Measurements from ENCODE around the gene GRIN3B.

The GRIN3B gene

DNA sequence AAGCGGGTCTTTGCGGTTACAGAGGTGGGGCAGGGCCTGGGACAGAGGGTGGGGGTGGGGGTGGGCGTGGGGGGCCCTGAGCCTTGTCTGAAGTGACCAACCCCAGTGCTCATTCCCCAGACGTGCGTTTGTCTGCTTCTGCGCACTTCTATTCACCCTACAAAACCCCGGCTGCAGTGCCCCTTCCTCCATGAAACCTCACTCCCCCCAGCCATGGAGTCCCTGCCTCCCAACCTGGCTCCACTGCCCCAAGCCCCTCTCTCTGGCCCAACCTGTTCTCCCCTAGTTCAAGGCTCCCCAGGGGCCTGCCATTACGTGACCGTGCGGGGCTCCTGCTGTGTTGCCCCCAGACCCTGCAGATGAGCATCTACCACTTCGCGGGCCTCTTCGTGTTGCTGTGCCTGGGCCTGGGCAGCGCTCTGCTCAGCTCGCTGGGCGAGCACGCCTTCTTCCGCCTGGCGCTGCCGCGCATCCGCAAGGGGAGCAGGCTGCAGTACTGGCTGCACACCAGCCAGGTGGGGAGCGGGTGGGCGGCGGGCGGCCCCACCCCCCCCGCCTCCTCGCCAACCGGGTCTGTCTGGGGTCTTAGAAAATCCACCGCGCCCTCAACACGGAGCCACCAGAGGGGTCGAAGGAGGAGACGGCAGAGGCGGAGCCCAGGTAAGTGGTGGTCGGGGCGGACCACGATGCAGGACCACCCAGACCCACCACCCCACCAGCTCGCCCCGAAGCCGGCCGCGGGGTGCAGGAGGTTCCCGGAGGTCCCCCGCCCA lies 8.2 kb downstream of the GRIN3B start:
- no peak for DNase-seq

DNA sequence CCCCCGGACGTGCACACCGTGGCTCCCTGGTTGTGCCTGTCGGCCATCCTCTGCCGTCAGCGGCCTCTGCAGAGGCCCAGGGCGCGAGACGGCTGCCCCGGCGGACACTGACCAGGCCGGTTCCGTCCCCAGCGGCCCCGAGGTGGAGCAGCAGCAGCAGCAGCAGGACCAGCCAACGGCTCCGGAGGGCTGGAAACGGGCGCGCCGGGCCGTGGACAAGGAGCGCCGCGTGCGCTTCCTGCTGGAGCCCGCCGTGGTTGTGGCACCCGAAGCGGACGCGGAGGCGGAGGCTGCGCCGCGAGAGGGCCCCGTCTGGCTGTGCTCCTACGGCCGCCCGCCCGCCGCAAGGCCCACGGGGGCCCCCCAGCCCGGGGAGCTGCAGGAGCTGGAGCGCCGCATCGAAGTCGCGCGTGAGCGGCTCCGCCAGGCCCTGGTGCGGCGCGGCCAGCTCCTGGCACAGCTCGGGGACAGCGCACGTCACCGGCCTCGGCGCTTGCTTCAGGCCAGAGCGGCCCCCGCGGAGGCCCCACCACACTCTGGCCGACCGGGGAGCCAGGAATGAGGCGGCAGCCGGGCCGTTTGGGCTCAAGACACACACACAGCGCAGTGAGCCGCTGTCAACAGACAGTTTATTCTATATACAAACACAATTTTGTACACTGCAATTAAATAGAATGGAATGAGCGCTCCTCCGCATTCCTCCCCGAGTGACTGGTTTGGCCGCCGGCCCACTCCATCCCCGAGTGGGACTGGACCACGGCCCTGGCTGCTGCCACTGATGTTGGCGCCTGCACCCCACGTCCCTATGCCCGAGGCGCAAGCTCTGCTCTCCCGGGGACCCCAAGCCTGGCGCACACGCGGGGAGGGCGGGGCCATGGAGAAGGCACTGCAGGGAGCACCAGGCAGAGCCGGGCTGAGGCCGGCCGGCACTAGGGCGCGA lies 9.1 kb downstream of the GRIN3B start:
- DNase-seq, result no peak

DNA sequence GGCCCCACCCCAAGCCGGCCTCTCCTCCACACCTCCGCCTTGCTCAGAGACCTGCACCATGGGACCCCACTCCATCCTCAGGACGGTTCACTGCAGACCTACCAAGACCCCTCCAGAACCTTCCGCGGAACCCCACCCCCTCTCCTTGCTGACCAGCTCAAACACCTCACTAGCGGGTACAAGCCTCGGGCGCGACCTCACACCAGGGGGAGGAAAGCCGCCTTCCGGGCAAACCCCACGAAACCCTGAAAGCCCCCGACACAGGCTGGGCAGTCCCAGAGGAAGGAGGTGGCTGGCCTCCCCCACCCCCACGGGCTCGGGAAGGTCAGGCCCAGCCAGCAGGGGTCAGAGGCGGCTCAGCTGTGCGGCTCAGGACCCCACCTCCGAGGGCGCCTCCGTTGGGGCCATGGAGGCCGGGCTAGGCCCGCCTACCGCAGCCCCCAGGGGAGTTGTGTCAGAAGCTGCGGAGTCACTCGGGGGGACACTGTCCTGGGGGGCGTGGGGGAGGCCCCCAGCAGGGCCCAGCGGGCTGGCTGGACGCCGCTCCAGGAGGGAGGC lies 9.8 kb downstream of the GRIN3B start:
- no peak for DNase-seq

DNA sequence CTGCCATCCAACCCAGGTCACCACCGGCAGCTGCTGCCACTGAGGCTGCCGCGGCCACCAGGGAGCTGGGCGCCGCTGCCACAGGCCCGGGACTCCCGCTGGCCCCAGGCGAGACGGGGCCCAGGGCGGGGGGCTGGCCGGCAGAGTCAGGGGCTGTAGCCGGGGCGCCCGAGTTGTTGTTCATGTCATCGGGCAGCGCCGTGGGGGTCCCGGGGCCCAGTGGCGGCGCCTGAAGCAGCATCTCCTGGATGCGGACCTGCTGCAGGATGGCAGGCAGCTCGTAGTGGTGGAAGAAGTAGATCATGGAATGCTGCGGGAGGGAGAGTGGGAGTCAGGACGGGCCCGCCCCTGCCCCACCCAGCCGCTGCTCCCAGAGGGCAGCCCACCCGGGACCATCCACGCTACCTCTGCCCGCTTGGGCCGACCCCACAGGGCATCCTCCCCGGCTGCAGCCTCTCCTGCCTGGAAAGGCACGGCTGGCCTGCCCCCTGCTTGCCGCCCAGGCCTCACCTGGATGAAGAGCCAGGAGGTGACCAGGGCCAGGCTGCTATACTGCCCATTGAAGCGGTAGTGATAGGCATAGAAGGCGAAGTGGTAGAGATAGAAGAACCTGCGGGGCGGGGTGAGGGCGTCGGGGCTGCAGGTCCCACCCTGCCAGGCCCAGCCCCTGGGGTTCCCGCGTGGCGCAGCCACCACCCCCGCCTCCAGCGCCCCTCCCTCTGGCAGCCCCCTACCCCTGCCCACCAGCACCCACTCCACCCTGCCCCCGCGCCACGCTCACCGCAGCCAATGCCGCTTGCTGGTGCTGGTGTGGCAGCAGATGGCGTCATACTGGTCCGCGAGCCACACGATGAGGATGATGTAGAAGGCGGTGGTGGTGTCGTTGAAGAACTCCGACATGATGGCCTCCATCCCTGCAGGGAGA lies 10.6 kb downstream of the GRIN3B start:
- DNase-seq, result no peak

DNA sequence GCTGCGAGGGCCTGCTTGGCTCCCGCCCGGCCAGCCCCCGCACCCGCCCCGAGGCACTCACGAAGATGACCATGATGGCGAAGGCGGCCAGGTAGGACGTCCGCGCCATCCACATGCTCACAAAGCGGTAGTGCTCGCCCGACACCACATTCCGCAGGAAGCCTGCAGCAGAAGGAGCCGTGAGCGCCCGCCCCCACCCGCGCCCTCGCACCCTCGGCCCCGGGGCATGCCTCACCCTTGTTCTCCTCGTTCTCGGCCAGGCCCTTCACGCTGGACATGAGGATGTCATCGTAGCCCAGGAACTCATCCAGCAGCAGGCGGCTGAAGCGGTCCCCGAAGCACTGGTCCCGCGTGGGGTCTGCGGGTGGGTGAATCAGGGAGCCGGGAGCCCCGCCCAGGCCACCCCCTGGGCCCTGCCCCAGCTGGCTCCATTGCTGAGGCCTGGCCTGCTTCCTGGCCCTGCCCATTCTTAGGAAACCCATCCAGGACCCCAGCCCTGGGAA lies 11.7 kb downstream of the GRIN3B start:
- no peak for DNase-seq

DNA sequence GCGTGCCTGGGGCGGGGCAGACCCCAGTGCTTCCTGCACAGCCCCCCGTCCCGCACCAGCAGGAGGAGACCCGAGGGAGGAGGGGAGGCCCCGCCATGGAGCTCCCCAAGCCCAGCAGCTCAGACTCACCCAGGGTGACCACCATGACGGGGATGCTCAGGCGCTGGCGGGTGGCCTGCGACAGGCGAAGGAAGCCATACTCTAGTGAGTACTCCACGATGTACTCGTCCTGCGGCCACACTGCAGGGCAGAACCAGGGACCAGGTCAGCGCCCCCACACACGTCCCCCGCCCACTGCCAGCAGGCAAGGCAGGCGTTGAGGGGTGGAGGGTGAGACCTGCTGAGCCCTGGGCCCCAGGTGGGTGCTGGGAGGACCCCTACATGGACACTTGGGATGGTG lies 12.1 kb downstream of the GRIN3B start:
- no peak for DNase-seq

DNA sequence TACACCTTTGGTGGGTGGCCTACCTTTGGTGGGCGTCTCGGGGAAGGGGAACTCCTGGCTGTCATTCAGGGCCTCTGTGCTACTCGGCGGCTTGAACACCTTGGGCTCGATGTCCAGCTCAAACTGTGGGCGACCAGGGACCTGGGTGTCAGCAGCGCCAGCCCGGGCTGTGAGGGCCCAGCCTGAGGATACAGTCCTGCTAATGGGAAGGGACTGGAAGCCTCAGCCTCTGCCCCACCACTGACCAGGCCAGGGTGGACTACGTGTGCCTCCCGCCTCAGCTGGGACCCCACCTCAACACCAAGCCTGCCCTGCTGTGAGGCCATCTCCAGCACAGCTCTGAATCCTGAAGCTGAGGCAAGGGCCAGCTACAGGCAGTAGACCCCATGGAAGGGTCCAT lies 13.0 kb downstream of the GRIN3B start:
- DNase-seq, result no peak

DNA sequence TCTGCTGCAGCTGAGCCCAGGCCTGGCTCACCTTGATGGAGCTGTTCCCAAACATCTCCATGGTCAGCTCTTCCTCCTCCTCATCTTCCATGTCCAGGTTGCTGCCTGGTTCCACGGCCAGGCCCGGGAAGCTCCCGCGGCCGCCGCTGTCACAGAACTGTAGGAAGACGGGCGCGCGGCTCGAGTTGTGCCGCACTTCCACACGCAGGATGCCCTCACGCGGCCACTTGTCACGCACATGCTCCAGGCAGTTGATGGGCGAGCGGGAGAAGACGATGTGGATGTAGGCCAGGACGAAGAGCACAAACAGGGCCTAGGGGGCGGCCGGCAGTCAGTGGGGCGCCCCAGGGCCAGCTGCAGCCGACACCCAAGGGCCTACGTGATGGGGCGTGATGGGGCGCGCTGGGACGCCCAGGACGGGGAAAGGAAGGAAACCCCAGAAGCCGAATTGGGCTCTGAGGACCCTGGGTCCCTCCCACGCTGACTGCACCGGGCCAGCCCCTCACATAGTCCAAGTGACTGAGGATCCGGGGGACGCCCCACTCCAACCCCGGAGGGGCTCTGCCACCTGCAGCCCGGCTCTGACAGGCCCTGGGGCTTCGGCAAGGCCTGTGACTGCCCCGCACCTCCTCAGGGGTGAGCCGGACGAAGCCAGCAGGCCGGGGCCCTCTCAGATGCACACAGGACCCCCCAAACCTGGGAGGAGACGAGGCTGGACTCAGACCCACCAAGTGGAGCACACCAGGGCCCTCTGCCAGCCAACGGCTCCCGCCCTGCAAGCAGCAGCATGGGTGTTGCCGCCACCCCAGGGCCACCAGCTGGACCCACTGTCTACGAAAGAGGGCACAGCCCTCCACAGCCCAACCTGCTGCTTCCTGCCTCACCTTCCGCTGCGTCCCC lies 14.2 kb downstream of the GRIN3B start:
- DNase-seq, result no peak

DNA sequence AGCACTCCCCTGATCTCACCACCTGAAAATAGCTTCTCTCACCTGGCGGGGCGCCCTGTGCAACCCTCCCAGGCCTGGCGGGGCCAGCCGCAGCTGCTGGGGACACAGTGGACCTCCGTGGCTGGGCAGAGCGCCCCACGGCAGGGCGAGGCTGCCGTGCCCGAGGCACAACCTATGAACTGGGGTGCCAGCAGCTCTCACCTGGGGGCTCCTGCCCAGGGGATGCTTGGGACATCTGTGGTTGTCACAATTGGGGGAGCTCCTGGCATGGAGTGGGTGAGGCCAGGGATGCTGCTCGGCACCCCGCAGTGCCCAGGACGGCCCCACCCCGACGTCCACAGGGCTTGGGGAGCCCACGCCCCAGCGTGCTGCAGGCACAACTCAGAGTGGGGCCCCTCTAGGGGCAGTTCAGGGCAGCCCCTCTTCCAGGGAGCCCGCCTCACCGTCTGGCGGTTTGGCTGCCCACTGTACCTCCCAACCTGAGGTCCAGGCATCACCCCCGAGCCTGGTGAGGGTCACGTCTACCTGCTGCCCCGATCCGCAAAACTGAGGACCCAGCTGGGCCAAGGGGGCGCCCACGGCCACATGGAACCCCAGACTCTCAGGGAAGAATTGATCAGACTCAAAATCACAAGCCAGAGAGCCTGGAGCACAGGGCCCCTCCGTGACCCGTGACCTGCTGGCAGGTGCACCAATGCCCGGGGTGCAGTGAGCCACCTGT lies 15.0 kb downstream of the GRIN3B start:
- DNase-seq, result no peak

DNA sequence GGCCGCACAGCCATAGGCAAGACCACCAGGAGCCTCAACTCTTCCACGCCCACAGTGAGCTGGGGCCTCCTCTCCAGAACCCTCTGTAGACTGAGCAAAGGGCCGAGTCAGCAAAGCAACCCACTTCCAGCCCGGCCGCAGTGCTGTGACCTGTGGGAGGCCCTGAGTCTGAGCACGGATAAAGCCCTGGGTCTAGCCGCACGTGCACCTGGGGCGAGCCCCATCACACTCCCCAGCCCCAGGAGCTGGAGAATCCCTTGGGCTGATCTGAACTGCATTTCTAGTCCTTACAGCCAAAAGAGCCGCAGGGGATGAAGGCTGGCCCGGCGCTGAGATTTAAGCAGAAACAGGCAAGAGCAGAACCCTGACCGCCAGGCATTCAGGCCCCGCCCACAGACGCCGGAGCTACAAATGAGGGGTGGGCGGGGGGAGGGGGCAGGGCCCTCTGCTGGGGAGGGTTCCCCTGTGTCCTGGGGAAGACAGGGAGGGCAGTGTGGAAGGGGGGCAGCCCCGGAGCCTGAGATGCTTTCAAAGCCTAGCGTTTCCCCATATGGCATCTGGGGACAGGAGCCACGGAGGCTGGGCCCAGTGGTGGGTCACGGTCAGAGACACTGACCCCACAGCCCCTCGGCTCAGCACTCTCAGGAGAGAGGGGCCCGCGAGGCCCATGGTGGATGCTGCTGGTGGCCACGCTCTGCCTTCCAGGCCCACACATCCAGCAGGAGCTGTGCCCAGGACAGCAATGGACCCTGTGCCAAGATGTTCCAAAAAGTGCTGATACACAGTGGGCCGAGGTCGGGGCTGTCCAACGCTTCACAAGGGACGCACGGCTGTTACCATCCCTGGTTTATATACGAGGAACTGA lies 15.8 kb downstream of the GRIN3B start:
- DNase-seq, result no peak

DNA sequence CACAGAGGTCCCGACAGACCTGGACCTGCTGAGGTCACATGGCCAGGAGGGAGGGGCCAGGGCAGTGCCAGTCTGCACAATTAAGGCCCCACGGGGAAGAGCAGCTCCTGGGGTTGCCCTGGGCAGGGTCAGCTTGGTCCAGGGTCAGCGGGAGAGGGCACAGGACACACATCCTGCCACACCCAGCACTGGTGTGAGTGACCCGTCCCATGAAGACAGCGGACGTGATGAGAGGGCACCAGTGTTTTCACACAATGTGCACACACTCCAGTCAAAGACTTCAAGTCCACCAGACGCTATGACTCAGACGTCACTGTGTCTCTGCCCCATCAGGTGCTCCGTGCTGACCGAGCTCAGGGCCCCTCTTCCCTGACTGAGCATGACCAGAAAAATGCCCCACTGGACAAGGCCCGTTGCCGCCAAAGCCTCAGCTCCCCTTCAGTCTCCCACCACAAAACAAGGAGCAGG lies 16.5 kb downstream of the GRIN3B start:
- no peak for DNase-seq

DNA sequence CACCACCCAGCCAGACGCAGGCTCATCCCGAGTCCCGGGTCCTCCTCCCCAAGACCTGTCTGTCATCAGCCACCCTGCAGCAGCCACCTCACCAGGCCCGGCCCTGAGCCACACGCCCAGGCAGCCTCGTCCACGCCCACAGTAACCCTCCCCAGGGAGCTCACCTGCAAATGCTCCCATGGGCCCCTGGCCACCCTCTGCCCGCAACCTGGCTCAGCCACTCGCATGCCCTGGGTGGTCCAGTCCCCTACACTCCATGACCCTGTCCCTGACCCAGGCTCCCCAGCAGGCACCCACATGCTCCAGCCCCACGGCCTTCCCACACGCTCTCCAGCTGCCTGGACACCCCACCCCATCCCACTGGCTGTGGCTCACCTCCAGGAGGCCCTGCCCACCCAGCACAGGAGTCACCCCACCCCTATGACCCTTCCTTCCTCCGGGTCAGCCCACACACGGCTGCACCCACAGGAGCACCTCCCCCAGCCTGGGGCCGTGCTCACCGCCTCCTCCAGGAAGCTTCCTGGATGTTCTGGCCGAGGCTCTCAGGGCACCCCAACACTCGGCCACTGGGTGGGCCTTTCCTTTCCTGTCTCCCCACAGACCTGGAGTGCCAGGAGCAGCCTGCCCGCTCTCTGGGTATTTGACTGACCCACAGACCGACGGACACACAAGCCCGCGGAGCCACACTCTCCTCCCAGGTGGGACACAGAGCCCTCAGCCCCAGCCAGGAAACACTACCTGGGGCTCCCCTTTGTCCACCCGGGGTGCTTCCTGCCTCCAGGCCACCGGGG lies 17.1 kb downstream of the GRIN3B start:
- no peak for DNase-seq

DNA sequence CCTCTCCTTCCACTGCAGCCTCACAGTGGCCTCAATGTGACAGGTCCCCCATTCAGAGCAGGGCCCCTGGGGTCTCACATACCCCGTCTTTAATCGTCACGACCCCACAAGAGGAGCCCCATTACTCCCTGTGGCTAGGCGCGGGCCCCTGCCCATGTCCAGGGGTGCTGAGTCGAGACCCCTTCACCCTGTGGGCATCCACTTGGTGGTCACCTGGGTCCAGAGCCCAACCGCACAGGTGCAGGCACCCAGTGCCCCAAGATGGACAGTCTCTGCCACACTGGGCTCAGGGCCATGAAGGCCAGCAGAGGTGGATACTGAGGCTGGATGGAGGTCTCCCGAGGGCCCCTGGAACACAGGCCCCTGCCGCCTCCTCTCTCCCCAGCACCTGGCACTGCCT lies 17.7 kb downstream of the GRIN3B start:
- no peak for DNase-seq

DNA sequence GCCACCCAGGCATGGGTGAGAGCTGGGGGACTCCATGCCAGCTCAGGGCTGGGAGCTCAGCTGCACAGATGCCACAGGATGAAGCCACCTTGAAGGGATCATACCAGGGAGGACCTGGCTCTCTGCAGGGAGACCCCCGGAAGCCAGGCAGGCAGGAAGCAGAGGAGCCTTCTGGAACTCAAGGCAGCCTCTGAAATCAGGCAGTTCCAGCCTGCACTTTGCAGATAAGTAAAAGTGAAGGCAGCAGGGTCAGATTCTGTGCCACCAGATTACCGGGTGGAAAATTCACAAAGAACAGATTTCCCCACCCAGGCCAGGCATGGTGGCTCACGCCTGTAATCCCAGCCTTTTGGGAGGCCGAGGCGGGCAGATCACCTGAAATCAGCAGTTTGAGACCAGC lies 18.2 kb downstream of the GRIN3B start:
- DNase-seq, result no peak

DNA sequence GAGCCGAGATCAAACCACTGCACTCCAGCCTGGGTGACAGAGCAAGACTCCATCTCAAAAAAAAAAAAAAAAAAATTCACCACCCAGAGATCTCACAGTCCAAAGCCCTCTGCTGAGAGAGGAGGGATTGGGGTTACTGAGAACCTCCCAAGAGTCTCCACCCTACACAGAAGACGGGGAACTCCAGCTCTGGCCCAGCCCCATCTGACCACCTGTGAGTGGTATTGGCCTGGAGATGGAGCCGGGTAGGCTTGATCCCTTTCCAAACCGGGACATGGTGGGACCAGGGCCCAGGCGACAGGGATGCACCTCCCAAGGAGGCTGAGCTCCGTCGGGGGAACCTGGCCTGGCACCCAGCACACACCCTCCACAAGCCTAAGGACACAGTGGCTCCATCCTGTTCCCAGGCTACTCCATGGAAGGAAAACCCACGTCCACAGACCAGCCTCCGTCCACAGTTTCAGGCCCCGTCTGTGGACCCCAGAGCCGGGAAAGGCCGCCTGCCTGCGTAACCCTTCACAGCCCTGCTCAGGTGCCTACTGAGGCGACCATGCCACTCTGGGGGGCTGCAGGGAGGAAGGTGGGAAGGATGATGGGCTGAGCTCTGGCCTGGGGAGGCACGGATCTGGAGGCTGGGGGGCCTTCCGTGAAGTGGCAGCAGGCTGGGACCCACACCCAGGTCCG lies 18.9 kb downstream of the GRIN3B start:
- no peak for DNase-seq

DNA sequence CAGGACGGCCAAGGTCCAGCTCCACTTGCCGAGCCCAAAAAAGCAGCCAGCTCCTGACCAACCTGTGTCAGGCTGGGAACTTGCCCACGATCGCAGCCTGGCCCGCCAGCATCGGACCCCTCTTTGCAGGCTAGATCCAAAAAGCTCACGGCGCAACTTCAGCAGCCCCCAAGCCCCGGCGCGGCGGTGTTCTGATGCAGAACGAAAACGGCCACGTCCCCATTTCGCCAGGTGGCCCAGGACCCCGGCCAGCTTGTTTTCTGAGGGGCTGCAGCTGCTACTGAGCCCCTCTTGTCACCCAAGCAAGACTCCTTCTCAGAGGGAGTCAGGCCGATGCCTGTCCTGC lies 19.4 kb downstream of the GRIN3B start:
- no peak for DNase-seq

DNA sequence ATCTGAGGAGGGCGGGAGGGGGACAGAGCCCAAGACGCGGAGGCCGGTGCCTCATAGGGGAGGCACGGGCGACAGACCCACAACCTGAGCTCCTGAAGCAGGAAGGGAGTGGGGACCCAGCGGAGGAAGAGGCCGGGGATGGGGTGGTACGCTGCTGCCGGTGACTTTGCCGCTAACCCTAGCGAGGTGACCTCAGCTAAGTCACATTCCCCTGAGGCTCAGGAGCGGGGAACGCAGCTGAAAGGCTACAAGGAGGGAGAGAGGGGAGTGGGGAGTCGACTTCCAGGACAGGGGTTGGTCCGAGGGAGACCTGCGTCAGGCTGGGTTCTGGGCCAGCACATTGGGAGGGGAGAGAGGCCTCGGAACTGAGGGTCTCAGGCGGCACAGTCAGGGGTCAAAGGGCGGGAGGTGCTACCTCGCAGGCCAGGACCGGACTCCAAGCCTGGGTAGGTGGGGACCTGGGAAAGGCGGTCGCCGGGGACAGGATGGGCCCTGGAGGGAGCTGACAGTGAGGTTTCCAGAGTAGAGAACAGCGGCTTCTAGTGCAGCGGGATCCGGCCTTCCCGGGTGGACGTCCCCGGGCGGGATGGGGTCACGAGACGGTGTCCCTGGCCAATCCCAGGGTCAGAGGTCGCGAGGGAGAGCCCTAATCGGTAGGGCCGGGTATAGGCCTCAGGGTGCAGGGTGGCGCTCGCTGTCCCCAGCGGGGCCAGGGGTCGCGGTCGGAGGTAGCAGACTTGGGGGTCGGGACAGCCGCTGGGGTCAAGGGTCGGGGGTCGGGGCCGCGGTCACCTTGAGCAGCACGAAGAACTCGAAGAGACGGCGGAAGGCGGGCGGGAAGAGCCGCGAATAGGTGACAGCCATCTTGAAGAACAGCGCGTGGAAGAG lies 20.0 kb downstream of the GRIN3B start:
- DNase-seq, result no peak

Data from NCI-H2171 (cell line).